Measurements from ENCODE around the gene AKR1A1.
A peak's percentile ranks its signal among the peaks of the same experiment; 100 is the strongest.

AKR1A1 gene
- total RNA-seq, result 21.3 to 26.9 (median 22.2) reads per million in 3 donors

GRCh38 chr1:45550401-45551351, at the start of gene AKR1A1:
AKR1A1 (plus strand) TSS chr1:45550826; CDS start chr1:45561795, 10,969 bp downstream.
- peaks cover 8% of the 10 kb centered on the region for H3K4me1 ChIP-seq (ENCODE audit: control insufficient read depth, insufficient read depth, low read length, poor library complexity, severe bottlenecking)
- H3K4me3 ChIP-seq (ENCODE audit: insufficient read depth, low read depth, low read length, poor library complexity, severe bottlenecking), result peak within 1 kb of the TSS; percentile 76
- no peaks in the 10 kb centered on the region for H3K36me3 ChIP-seq (ENCODE audit: control insufficient read depth, insufficient read depth, low read length)
- H3K9me3 ChIP-seq (ENCODE audit: control insufficient read depth, low read length), result no peaks in the 10 kb centered on the region
- DNase-seq, result peak; percentile 66 to 78 (median 75)
- peak within 1 kb of the TSS; percentile 93 for H3K27ac ChIP-seq (ENCODE audit: insufficient read depth, low read length, poor library complexity, severe bottlenecking)
- no peaks in the 10 kb centered on the region for H3K27me3 ChIP-seq (replicated peaks; ENCODE audit: control insufficient read depth, insufficient read depth, low read length, poor library complexity, severe bottlenecking)

DNA sequence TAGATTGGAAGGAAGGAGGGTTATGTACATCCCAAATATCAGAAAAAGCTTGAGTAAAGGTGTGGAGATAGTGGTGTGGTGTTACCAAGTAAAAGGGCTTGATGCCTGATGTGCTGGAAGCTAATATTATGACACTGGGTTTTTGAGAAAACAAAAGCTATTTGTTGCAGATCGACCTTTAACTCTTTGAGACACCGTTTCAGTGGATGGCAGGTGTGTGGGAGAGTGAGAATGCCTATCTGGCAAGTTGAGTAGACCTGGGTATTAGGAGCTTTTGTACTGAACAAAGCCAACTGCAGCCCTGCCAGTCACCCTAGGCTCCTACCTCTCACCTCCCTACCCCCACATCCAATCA, 49.1 kb upstream of the AKR1A1 start:
- Histone ChIP-seq H3K27ac (ENCODE audit: insufficient read depth, low read length, poor library complexity, severe bottlenecking) (no peak overlapping the region), H3K4me1 (ENCODE audit: control insufficient read depth, insufficient read depth, low read length, poor library complexity, severe bottlenecking) (peaks cover 12% of the 10 kb centered on the region), H3K9me3 (ENCODE audit: control insufficient read depth, low read length) (no peaks in the 10 kb centered on the region), H3K4me3 (ENCODE audit: insufficient read depth, low read depth, low read length, poor library complexity, severe bottlenecking) (no peak overlapping the region), H3K36me3 (ENCODE audit: control insufficient read depth, insufficient read depth, low read length) (no peaks in the 10 kb centered on the region), H3K27me3 (replicated peaks; ENCODE audit: control insufficient read depth, insufficient read depth, low read length, poor library complexity, severe bottlenecking) (no peaks in the 10 kb centered on the region)
- DNase-seq, result no peak

DNA sequence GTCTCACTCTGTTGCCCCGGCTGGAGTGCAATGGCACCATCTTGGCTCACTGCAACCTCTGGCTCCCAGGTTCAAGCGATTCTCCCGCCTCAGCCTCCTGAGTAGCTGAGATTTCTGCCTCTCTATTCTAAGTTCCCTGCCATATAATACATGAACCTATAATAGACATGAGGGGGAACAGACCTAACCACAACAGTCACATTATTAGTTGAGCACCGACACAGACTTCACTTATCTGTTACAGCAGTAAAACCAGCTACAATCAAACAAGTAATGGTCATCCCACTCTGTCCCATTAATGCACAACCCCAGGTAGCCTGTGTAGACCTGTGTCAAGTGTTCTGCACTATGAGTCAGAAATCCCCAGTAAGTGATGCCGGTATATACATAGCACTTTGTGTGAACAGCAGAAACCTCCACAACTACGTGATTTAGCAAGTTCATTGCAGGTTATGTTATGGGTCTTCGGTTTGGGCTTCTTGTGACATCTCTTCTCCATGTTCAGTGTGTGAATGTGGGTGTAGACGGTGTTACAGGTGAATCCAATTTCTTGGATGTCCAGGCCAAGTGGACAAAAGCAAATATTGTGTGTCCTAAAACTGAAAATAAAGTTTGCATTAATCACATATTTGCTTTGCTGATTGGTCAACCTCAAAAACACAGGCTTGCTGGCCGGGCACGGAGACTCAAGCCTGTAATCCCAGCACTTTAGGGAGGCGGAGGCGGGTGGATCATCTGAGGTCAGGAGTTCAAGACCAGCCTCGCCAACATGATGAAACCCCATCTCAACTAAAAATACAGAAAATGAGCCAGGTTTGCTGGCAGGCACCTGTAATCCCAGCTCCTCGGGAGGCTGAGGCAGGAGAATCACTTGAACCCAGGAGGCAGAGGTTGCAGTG, 46.9 kb upstream of the AKR1A1 start:
- Histone ChIP-seq H3K4me3 (ENCODE audit: insufficient read depth, low read depth, low read length, poor library complexity, severe bottlenecking) (no peak overlapping the region), H3K9me3 (ENCODE audit: control insufficient read depth, low read length) (no peaks in the 10 kb centered on the region), H3K27me3 (replicated peaks; ENCODE audit: control insufficient read depth, insufficient read depth, low read length, poor library complexity, severe bottlenecking) (no peaks in the 10 kb centered on the region), H3K4me1 (ENCODE audit: control insufficient read depth, insufficient read depth, low read length, poor library complexity, severe bottlenecking) (peaks cover 12% of the 10 kb centered on the region), H3K27ac (ENCODE audit: insufficient read depth, low read length, poor library complexity, severe bottlenecking) (no peak overlapping the region), H3K36me3 (ENCODE audit: control insufficient read depth, insufficient read depth, low read length) (peaks cover 7% of the 10 kb centered on the region)
- no peak for DNase-seq

DNA sequence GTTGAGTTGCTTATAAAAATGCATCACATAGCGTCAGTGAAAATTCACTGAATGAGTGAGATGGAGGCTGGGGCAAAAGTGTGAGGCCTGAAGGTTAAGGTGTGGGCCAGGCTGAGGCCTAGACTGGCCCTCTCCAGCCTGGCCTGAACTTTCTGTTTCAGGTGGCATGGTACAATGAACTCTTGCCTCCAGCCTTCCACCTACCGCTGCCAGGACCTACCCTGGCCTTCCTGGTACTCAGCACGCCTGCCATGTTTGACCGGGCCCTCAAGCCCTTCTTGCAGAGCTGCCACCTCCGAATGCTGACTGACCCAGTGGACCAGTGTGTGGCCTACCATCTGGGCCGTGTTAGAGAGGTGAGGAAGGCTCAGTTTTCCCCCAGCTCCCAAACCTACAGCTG, 43.4 kb upstream of the AKR1A1 start:
- Histone ChIP-seq H3K9me3 (ENCODE audit: control insufficient read depth, low read length) (no peaks in the 10 kb centered on the region), H3K27me3 (replicated peaks; ENCODE audit: control insufficient read depth, insufficient read depth, low read length, poor library complexity, severe bottlenecking) (no peaks in the 10 kb centered on the region), H3K4me1 (ENCODE audit: control insufficient read depth, insufficient read depth, low read length, poor library complexity, severe bottlenecking) (no peaks in the 10 kb centered on the region), H3K36me3 (ENCODE audit: control insufficient read depth, insufficient read depth, low read length) (peaks cover 36% of the 10 kb centered on the region), H3K4me3 (ENCODE audit: insufficient read depth, low read depth, low read length, poor library complexity, severe bottlenecking) (no peak overlapping the region), H3K27ac (ENCODE audit: insufficient read depth, low read length, poor library complexity, severe bottlenecking) (no peak overlapping the region)
- DNase-seq, result no peak

- peaks cover 43% of the 10 kb centered on the region for H3K36me3 ChIP-seq (ENCODE audit: control insufficient read depth, insufficient read depth, low read length)
- no peaks in the 10 kb centered on the region for H3K9me3 ChIP-seq (ENCODE audit: control insufficient read depth, low read length)
- H3K27ac ChIP-seq (ENCODE audit: insufficient read depth, low read length, poor library complexity, severe bottlenecking), result no peak overlapping the region
- DNase-seq, result no peak
- no peaks in the 10 kb centered on the region for H3K27me3 ChIP-seq (replicated peaks; ENCODE audit: control insufficient read depth, insufficient read depth, low read length, poor library complexity, severe bottlenecking)
- H3K4me3 ChIP-seq (ENCODE audit: insufficient read depth, low read depth, low read length, poor library complexity, severe bottlenecking), result no peak overlapping the region
- H3K4me1 ChIP-seq (ENCODE audit: control insufficient read depth, insufficient read depth, low read length, poor library complexity, severe bottlenecking), result no peaks in the 10 kb centered on the region
These were observed 42.7 kb upstream of the AKR1A1 start for GRCh38 chr1:45507893-45508292.

DNA sequence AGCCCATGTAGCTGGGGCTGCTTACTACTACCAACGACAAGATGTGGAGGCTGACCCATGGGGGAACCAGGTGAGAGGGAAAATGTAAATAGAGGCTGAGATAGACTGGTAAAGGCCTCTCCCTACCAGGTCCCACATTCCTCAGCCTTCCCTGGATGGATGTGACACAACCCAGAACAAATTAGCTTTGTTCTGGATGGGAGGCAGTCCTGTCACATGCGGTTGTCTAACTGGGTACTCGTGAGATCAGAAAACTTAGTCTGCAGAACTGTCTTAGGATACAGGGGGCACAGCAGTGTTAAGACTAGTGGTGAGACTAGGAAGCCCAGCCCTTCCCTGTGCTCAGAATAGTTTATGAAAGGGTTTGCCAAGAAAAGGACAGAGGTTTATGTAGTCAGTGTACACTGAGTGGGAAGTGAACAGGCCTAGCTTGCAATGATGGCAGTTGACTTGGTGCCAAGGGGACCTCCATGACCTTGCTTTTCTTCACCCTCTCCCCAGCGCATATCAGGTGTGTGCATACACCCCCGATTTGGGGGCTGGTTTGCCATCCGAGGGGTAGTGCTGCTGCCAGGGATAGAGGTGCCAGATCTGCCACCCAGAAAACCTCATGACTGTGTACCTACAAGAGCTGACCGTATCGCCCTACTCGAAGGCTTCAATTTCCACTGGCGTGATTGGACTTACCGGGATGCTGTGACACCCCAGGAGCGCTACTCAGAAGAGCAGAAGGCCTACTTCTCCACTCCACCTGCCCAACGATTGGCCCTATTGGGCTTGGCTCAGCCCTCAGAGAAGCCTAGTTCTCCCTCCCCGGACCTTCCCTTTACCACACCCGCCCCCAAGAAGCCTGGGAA, 42.1 kb upstream of the AKR1A1 start:
- Histone ChIP-seq H3K27ac (ENCODE audit: insufficient read depth, low read length, poor library complexity, severe bottlenecking) (no peak overlapping the region), H3K27me3 (replicated peaks; ENCODE audit: control insufficient read depth, insufficient read depth, low read length, poor library complexity, severe bottlenecking) (no peaks in the 10 kb centered on the region), H3K4me1 (ENCODE audit: control insufficient read depth, insufficient read depth, low read length, poor library complexity, severe bottlenecking) (no peaks in the 10 kb centered on the region), H3K4me3 (ENCODE audit: insufficient read depth, low read depth, low read length, poor library complexity, severe bottlenecking) (no peak overlapping the region), H3K36me3 (ENCODE audit: control insufficient read depth, insufficient read depth, low read length) (peaks cover 49% of the 10 kb centered on the region), H3K9me3 (ENCODE audit: control insufficient read depth, low read length) (no peaks in the 10 kb centered on the region)
- DNase-seq, result no peak

DNA sequence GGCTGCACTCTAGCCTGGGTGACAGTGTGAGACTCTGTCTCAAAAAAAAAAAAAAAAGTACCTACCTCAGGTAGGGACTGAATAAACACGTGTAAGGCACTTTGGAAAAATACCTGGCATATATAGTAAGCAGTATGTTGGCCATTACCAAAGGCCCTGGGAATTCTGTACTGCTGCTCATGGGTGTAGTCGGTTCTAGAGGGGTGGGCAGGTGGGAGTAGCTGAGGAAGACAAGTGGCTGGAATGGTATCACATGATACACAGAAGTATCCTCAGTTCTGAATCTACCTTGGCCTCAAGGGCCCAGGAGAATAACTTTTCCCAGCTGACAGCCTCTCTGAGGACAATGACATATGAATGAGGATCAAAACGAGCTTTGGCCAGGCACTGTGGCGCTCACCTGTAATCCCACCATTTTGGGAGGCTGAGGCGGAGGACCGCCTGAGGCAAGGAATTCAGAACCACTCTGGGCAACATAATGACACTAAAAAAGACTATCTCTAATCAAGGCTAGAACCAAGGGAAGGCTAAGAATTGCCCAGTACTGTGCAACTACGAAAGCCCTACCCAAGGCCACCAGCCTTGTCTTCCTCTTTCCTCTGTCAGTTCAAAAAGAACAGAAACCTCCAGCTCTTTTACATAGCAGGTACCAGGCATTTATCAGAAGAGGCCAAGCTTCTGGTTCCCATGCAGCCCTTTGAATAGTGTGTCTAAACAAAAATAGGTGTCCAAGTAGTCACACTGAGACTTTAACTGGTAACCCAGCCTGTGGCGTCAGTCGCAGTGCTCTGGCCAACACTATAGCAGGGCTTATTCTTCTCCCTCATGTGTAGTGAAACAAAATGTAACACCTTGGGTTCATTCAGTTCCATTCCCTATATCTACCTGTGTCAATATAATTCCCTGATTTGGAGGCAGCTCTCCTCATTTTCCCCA, 40.3 kb upstream of the AKR1A1 start:
- peaks cover 62% of the 10 kb centered on the region for H3K36me3 ChIP-seq (ENCODE audit: control insufficient read depth, insufficient read depth, low read length)

GRCh38 chr1:45510972-45511527, 39.6 kb upstream of the AKR1A1 start:
- Histone ChIP-seq H3K36me3 (ENCODE audit: control insufficient read depth, insufficient read depth, low read length) (peaks cover 68% of the 10 kb centered on the region), H3K27ac (ENCODE audit: insufficient read depth, low read length, poor library complexity, severe bottlenecking) (no peak overlapping the region), H3K4me1 (ENCODE audit: control insufficient read depth, insufficient read depth, low read length, poor library complexity, severe bottlenecking) (no peaks in the 10 kb centered on the region), H3K27me3 (replicated peaks; ENCODE audit: control insufficient read depth, insufficient read depth, low read length, poor library complexity, severe bottlenecking) (no peaks in the 10 kb centered on the region), H3K9me3 (ENCODE audit: control insufficient read depth, low read length) (no peaks in the 10 kb centered on the region), H3K4me3 (ENCODE audit: insufficient read depth, low read depth, low read length, poor library complexity, severe bottlenecking) (no peak overlapping the region)
- no peak for DNase-seq

More for the DNA sequence above, 40.3 kb upstream of the AKR1A1 start:
- no peaks in the 10 kb centered on the region for H3K9me3 ChIP-seq (ENCODE audit: control insufficient read depth, low read length)
- no peak overlapping the region for H3K27ac ChIP-seq (ENCODE audit: insufficient read depth, low read length, poor library complexity, severe bottlenecking)
- H3K4me1 ChIP-seq (ENCODE audit: control insufficient read depth, insufficient read depth, low read length, poor library complexity, severe bottlenecking), result no peaks in the 10 kb centered on the region
- H3K27me3 ChIP-seq (replicated peaks; ENCODE audit: control insufficient read depth, insufficient read depth, low read length, poor library complexity, severe bottlenecking), result no peaks in the 10 kb centered on the region
- H3K4me3 ChIP-seq (ENCODE audit: insufficient read depth, low read depth, low read length, poor library complexity, severe bottlenecking), result no peak overlapping the region
- no peak for DNase-seq
